ENCODE measurements around the gene SDC1. TPM values are rescaled to one million over a fixed set of nuclear protein-coding genes. Genes with fewer than 3 reads are reported as not detected.
"Not testable (repeated sequence)": the region's sequence is repeated elsewhere in the genome, so short reads cannot be mapped to it uniquely, and the experiment has no call there.

Gene SDC1
- total RNA-seq, 1 donor from 2014 or later: 0.59 TPM

- DNase-seq (ENCODE audit: low spot score): no peak
- no peak overlapping the region for H3K27ac Mint-ChIP-seq
- H3K4me1 Mint-ChIP-seq (ENCODE audit: low read depth): no peaks in the 10 kb centered on the region
- no peaks in the 10 kb centered on the region for H3K36me3 Mint-ChIP-seq (ENCODE audit: low read depth)
- intact Hi-C loops (cut with micrococcal nuclease): no loop called here
- H3K4me3 Mint-ChIP-seq (ENCODE audit: low read depth): no peak overlapping the region
- H3K9me3 Mint-ChIP-seq: no peaks in the 10 kb centered on the region
- no peaks in the 10 kb centered on the region for H3K27me3 Mint-ChIP-seq (ENCODE audit: low read depth)
These were observed 28.8 kb downstream of the SDC1 start for GRCh38 chr2:20196053-20196656.

- no peaks in the 10 kb centered on the region for H3K27me3 Mint-ChIP-seq (ENCODE audit: low read depth)
- H3K4me3 Mint-ChIP-seq (ENCODE audit: low read depth): no peak overlapping the region
- no peak for DNase-seq (ENCODE audit: low spot score)
- intact Hi-C loops (cut with micrococcal nuclease): no loop called here
- H3K9me3 Mint-ChIP-seq: no peaks in the 10 kb centered on the region
- H3K27ac Mint-ChIP-seq: no peak overlapping the region
- H3K36me3 Mint-ChIP-seq (ENCODE audit: low read depth): no peaks in the 10 kb centered on the region
- H3K4me1 Mint-ChIP-seq (ENCODE audit: low read depth): no peaks in the 10 kb centered on the region
These were observed 29.4 kb downstream of the SDC1 start for GRCh38 chr2:20195431-20196033.

GRCh38 chr2:20195016-20195411, 29.9 kb downstream of the SDC1 start:
- H3K4me1 Mint-ChIP-seq (ENCODE audit: low read depth); H3K27me3 Mint-ChIP-seq (ENCODE audit: low read depth); H3K36me3 Mint-ChIP-seq (ENCODE audit: low read depth); H3K4me3 Mint-ChIP-seq (ENCODE audit: low read depth); H3K9me3 Mint-ChIP-seq; intact Hi-C loops (cut with micrococcal nuclease); H3K27ac Mint-ChIP-seq; DNase-seq (ENCODE audit: low spot score): not testable (repeated sequence)

GRCh38 chr2:20194097-20195015, 30.6 kb downstream of the SDC1 start:
- Mint-ChIP-seq H3K36me3 (ENCODE audit: low read depth) (no peaks in the 10 kb centered on the region), H3K27ac (no peak overlapping the region), H3K27me3 (ENCODE audit: low read depth) (no peaks in the 10 kb centered on the region), H3K4me1 (ENCODE audit: low read depth) (no peaks in the 10 kb centered on the region), H3K4me3 (ENCODE audit: low read depth) (no peak overlapping the region), H3K9me3 (no peaks in the 10 kb centered on the region)
- intact Hi-C loops (cut with micrococcal nuclease): no loop called here
- no peak for DNase-seq (ENCODE audit: low spot score)

GRCh38 chr2:20193185-20193584, 31.7 kb downstream of the SDC1 start:
- Mint-ChIP-seq H3K27ac (no peak overlapping the region), H3K9me3 (no peaks in the 10 kb centered on the region), H3K36me3 (ENCODE audit: low read depth) (no peaks in the 10 kb centered on the region), H3K27me3 (ENCODE audit: low read depth) (no peaks in the 10 kb centered on the region), H3K4me3 (ENCODE audit: low read depth) (no peak overlapping the region), H3K4me1 (ENCODE audit: low read depth) (no peaks in the 10 kb centered on the region)
- intact Hi-C loops (cut with micrococcal nuclease): no loop called here
- DNase-seq (ENCODE audit: low spot score): no peak

- Mint-ChIP-seq H3K9me3 (no peaks in the 10 kb centered on the region), H3K4me3 (ENCODE audit: low read depth) (no peak overlapping the region), H3K36me3 (ENCODE audit: low read depth) (no peaks in the 10 kb centered on the region), H3K4me1 (ENCODE audit: low read depth) (no peaks in the 10 kb centered on the region), H3K27ac (no peak overlapping the region), H3K27me3 (ENCODE audit: low read depth) (no peaks in the 10 kb centered on the region)
- intact Hi-C loops (cut with micrococcal nuclease): no loop called here
- DNase-seq (ENCODE audit: low spot score): no peak
These were observed 32.1 kb downstream of the SDC1 start for GRCh38 chr2:20192781-20193180.

GRCh38 chr2:20191714-20192569, 33.0 kb downstream of the SDC1 start:
- Mint-ChIP-seq H3K4me3 (ENCODE audit: low read depth) (no peak overlapping the region), H3K4me1 (ENCODE audit: low read depth) (no peaks in the 10 kb centered on the region), H3K9me3 (no peaks in the 10 kb centered on the region), H3K27ac (no peak overlapping the region), H3K36me3 (ENCODE audit: low read depth) (no peaks in the 10 kb centered on the region), H3K27me3 (ENCODE audit: low read depth) (no peaks in the 10 kb centered on the region)
- intact Hi-C loops (cut with micrococcal nuclease): no loop called here
- no peak for DNase-seq (ENCODE audit: low spot score)

GRCh38 chr2:20190876-20191713, 33.8 kb downstream of the SDC1 start:
- Mint-ChIP-seq H3K36me3 (ENCODE audit: low read depth) (no peaks in the 10 kb centered on the region), H3K27me3 (ENCODE audit: low read depth) (no peaks in the 10 kb centered on the region)

GRCh38 chr2:20190170-20190569, 34.8 kb downstream of the SDC1 start:
- H3K4me1 Mint-ChIP-seq (ENCODE audit: low read depth): no peaks in the 10 kb centered on the region
- no peak overlapping the region for H3K4me3 Mint-ChIP-seq (ENCODE audit: low read depth)
- no peaks in the 10 kb centered on the region for H3K36me3 Mint-ChIP-seq (ENCODE audit: low read depth)
- intact Hi-C loops (cut with micrococcal nuclease): no loop called here
- no peak overlapping the region for H3K27ac Mint-ChIP-seq
- no peaks in the 10 kb centered on the region for H3K9me3 Mint-ChIP-seq
- DNase-seq (ENCODE audit: low spot score): no peak
- H3K27me3 Mint-ChIP-seq (ENCODE audit: low read depth): no peaks in the 10 kb centered on the region

More at GRCh38 chr2:20190876-20191713, 33.8 kb downstream of the SDC1 start:
- intact Hi-C loops (cut with micrococcal nuclease): no loop called here
- DNase-seq (ENCODE audit: low spot score): no peak
- Mint-ChIP-seq H3K9me3 (no peaks in the 10 kb centered on the region), H3K27ac (no peak overlapping the region), H3K4me3 (ENCODE audit: low read depth) (no peak overlapping the region), H3K4me1 (ENCODE audit: low read depth) (no peaks in the 10 kb centered on the region)

- intact Hi-C loops (cut with micrococcal nuclease): no loop called here
- DNase-seq (ENCODE audit: low spot score): no peak
- Mint-ChIP-seq H3K36me3 (ENCODE audit: low read depth) (no peaks in the 10 kb centered on the region), H3K4me1 (ENCODE audit: low read depth) (no peaks in the 10 kb centered on the region), H3K27me3 (ENCODE audit: low read depth) (no peaks in the 10 kb centered on the region), H3K4me3 (ENCODE audit: low read depth) (no peak overlapping the region), H3K9me3 (no peaks in the 10 kb centered on the region), H3K27ac (no peak overlapping the region)
These were observed 35.5 kb downstream of the SDC1 start for GRCh38 chr2:20189299-20189931.

GRCh38 chr2:20188851-20189250, 36.1 kb downstream of the SDC1 start:
- no peak overlapping the region for H3K4me3 Mint-ChIP-seq (ENCODE audit: low read depth)
- intact Hi-C loops (cut with micrococcal nuclease): no loop called here
- H3K36me3 Mint-ChIP-seq (ENCODE audit: low read depth): no peaks in the 10 kb centered on the region
- H3K9me3 Mint-ChIP-seq: no peaks in the 10 kb centered on the region
- H3K27ac Mint-ChIP-seq: no peak overlapping the region
- H3K4me1 Mint-ChIP-seq (ENCODE audit: low read depth): no peaks in the 10 kb centered on the region
- H3K27me3 Mint-ChIP-seq (ENCODE audit: low read depth): no peaks in the 10 kb centered on the region
- no peak for DNase-seq (ENCODE audit: low spot score)

Data from activated T-helper 2 cell treated with anti-CD3 and anti-CD28 coated beads, Interferon-gamma antibody, Interleukin-2, Interleukin-4, amounts not matched to agents 10 μg/mL and 5 μg/mL and 100 μg/mL, durations not matched to agents 14 hours and 24 hours and 36 hours (primary cell).